ENCODE data around the gene NDFIP1. TPM values are rescaled to one million over a fixed set of nuclear protein-coding genes. Genes with fewer than 3 reads are reported as not detected.
A peak's percentile ranks its signal among the peaks of the same experiment; 100 is the strongest.

NDFIP1 gene
- polyA plus RNA-seq, 3 donors from 2014 or later, result 34.7 to 46.7 (median 41.8) TPM

GRCh38 chr5:142098931-142099330, 9.6 kb upstream of the NDFIP1 start:
- Mint-ChIP-seq H3K36me3 (peaks cover 0 to 4% (median 0%) of the 10 kb centered on the region in 3 donors), H3K27me3 (ENCODE audit: low read depth in 3 of 3) (peaks cover 0 to 5% (median 1%) of the 10 kb centered on the region in 3 donors), H3K4me3 (no peak overlapping the region), H3K27ac (no peak overlapping the region), H3K9me3 (no peaks in the 10 kb centered on the region), H3K4me1 (peaks cover 14 to 16% of the 10 kb centered on the region in 2 donors)
- no peak for DNase-seq

GRCh38 chr5:142100307-142100706, 8.3 kb upstream of the NDFIP1 start:
- Mint-ChIP-seq H3K27ac (no peak overlapping the region), H3K9me3 (no peaks in the 10 kb centered on the region), H3K4me1 (peaks cover 10 to 12% of the 10 kb centered on the region in 2 donors), H3K4me3 (no peak overlapping the region), H3K27me3 (ENCODE audit: low read depth in 3 of 3) (peaks cover 1 to 5% (median 2%) of the 10 kb centered on the region in 3 donors), H3K36me3 (peaks cover 0 to 4% (median 0%) of the 10 kb centered on the region in 3 donors)
- DNase-seq, result no peak

GRCh38 chr5:142102980-142103740, 5.4 kb upstream of the NDFIP1 start:
- H3K4me1 Mint-ChIP-seq, result peaks cover 7 to 11% of the 10 kb centered on the region in 2 donors
- H3K9me3 Mint-ChIP-seq, result no peaks in the 10 kb centered on the region
- no peak overlapping the region for H3K4me3 Mint-ChIP-seq
- peaks cover 1 to 2% (median 2%) of the 10 kb centered on the region in 3 donors for H3K27me3 Mint-ChIP-seq (ENCODE audit: low read depth in 3 of 3)
- no peak overlapping the region for H3K27ac Mint-ChIP-seq
- DNase-seq, result no peak
- peaks cover 0 to 4% (median 0%) of the 10 kb centered on the region in 3 donors for H3K36me3 Mint-ChIP-seq

- Mint-ChIP-seq H3K36me3 (peaks cover 0 to 4% (median 0%) of the 10 kb centered on the region in 3 donors), H3K4me3 (no peak overlapping the region), H3K4me1 (peaks cover 14 to 19% of the 10 kb centered on the region in 2 donors), H3K9me3 (no peaks in the 10 kb centered on the region), H3K27ac (no peak overlapping the region), H3K27me3 (ENCODE audit: low read depth in 3 of 3) (peaks cover 1 to 6% (median 3%) of the 10 kb centered on the region in 3 donors)
- DNase-seq, result peak in 1 of 3 donors; percentile 29
Observed at GRCh38 chr5:142104491-142104890, 4.1 kb upstream of the NDFIP1 start.

GRCh38 chr5:142106061-142106460, 2.5 kb upstream of the NDFIP1 start:
- H3K36me3 Mint-ChIP-seq, result peaks cover 0 to 4% (median 0%) of the 10 kb centered on the region in 3 donors
- H3K4me1 Mint-ChIP-seq, result peaks cover 26 to 35% of the 10 kb centered on the region in 2 donors
- no peak overlapping the region for H3K4me3 Mint-ChIP-seq
- no peak for DNase-seq
- H3K9me3 Mint-ChIP-seq, result no peaks in the 10 kb centered on the region
- peaks cover 0 to 6% (median 6%) of the 10 kb centered on the region in 3 donors for H3K27me3 Mint-ChIP-seq (ENCODE audit: low read depth in 3 of 3)
- no peak overlapping the region for H3K27ac Mint-ChIP-seq

GRCh38 chr5:142107036-142107735, 1.4 kb upstream of the NDFIP1 start:
- Mint-ChIP-seq H3K27me3 (ENCODE audit: low read depth in 3 of 3) (peaks cover 0 to 6% (median 6%) of the 10 kb centered on the region in 3 donors), H3K4me1 (peaks cover 28 to 40% of the 10 kb centered on the region in 2 donors), H3K36me3 (peaks cover 0 to 4% (median 0%) of the 10 kb centered on the region in 3 donors), H3K9me3 (no peaks in the 10 kb centered on the region), H3K27ac (peak overlapping the region in 5 of 6 donors; percentile 87 to 95 (median 92)), H3K4me3 (peak overlapping the region in 3 of 5 donors; percentile 80 to 89 (median 83))
- DNase-seq, result no peak

GRCh38 chr5:142107736-142108431, 695 bp upstream of the NDFIP1 start:
- Mint-ChIP-seq H3K9me3 (no peaks in the 10 kb centered on the region), H3K27me3 (ENCODE audit: low read depth in 3 of 3) (peaks cover 0 to 6% (median 6%) of the 10 kb centered on the region in 3 donors), H3K4me1 (peaks cover 31 to 44% of the 10 kb centered on the region in 2 donors), H3K27ac (peak overlapping the region; percentile 87 to 95 (median 92)), H3K4me3 (peak overlapping the region; percentile 80 to 89 (median 83)), H3K36me3 (peaks cover 0 to 2% (median 0%) of the 10 kb centered on the region in 3 donors)
- no peak for DNase-seq

- peak overlapping the region; percentile 89 to 97 (median 92) for H3K4me3 Mint-ChIP-seq
- H3K27ac Mint-ChIP-seq, result peak overlapping the region; percentile 84 to 98 (median 94)
- no peaks in the 10 kb centered on the region for H3K9me3 Mint-ChIP-seq
- peaks cover 40 to 59% of the 10 kb centered on the region in 2 donors for H3K4me1 Mint-ChIP-seq
- DNase-seq, result peak in 1 of 3 donors; percentile 47
- peaks cover 0 to 6% (median 6%) of the 10 kb centered on the region in 3 donors for H3K27me3 Mint-ChIP-seq (ENCODE audit: low read depth in 3 of 3)
- H3K36me3 Mint-ChIP-seq, result no peaks in the 10 kb centered on the region
Observed at GRCh38 chr5:142109331-142110045, 909 bp downstream of the NDFIP1 start.

GRCh38 chr5:142110046-142110531, 1.5 kb downstream of the NDFIP1 start:
- DNase-seq, result no peak
- peaks cover 40 to 60% of the 10 kb centered on the region in 2 donors for H3K4me1 Mint-ChIP-seq
- peak overlapping the region; percentile 84 to 98 (median 94) for H3K27ac Mint-ChIP-seq
- no peaks in the 10 kb centered on the region for H3K9me3 Mint-ChIP-seq
- peak overlapping the region; percentile 89 to 97 (median 92) for H3K4me3 Mint-ChIP-seq
- peaks cover 0 to 6% (median 6%) of the 10 kb centered on the region in 3 donors for H3K27me3 Mint-ChIP-seq (ENCODE audit: low read depth in 3 of 3)
- no peaks in the 10 kb centered on the region for H3K36me3 Mint-ChIP-seq

- H3K27ac Mint-ChIP-seq, result no peak overlapping the region
- H3K9me3 Mint-ChIP-seq, result no peaks in the 10 kb centered on the region
- no peak for DNase-seq
- peak overlapping the region in 2 of 5 donors; percentile 93 to 97 for H3K4me3 Mint-ChIP-seq
- no peaks in the 10 kb centered on the region for H3K36me3 Mint-ChIP-seq
- peaks cover 0 to 6% (median 4%) of the 10 kb centered on the region in 3 donors for H3K27me3 Mint-ChIP-seq (ENCODE audit: low read depth in 3 of 3)
- peaks cover 42 to 69% of the 10 kb centered on the region in 2 donors for H3K4me1 Mint-ChIP-seq
Observed at GRCh38 chr5:142110988-142111687, 2.6 kb downstream of the NDFIP1 start.

GRCh38 chr5:142114687-142115086, 6.1 kb downstream of the NDFIP1 start:
- H3K27ac Mint-ChIP-seq, result no peak overlapping the region
- H3K4me1 Mint-ChIP-seq, result peaks cover 42 to 83% of the 10 kb centered on the region in 2 donors
- H3K4me3 Mint-ChIP-seq, result no peak overlapping the region

GRCh38 chr5:142115937-142116614, 7.5 kb downstream of the NDFIP1 start:
- H3K4me3 Mint-ChIP-seq, result no peak overlapping the region
- no peak for DNase-seq
- H3K4me1 Mint-ChIP-seq, result peaks cover 44 to 83% of the 10 kb centered on the region in 2 donors
- peaks cover 0 to 2% (median 0%) of the 10 kb centered on the region in 3 donors for H3K27me3 Mint-ChIP-seq (ENCODE audit: low read depth in 3 of 3)
- no peaks in the 10 kb centered on the region for H3K36me3 Mint-ChIP-seq
- H3K27ac Mint-ChIP-seq, result peak overlapping the region in 1 of 6 donors; percentile 62
- no peaks in the 10 kb centered on the region for H3K9me3 Mint-ChIP-seq

More at GRCh38 chr5:142114687-142115086, 6.1 kb downstream of the NDFIP1 start:
- Mint-ChIP-seq H3K9me3 (no peaks in the 10 kb centered on the region), H3K27me3 (ENCODE audit: low read depth in 3 of 3) (peaks cover 0 to 1% (median 0%) of the 10 kb centered on the region in 3 donors), H3K36me3 (no peaks in the 10 kb centered on the region)
- DNase-seq, result no peak
